K562 (cell line): ENCODE results near the gene RASGRP2. TPM values are rescaled to one million over a fixed set of nuclear protein-coding genes. Genes with fewer than 3 reads are reported as not detected.

Experiments used
- ATAC-seq: fragments of 200-7000 bp; cut with Tn5 transposase; 3 replicates; pipeline ENCODE4 v1.9.1; 2020; ENCODE audit warnings: moderate library complexity
- BruUV-seq: library from RNA; stranded (reverse); fragments of 400-500 nt; replicated peaks from 2 replicates; lab custom pipeline; 2021; lab: Mats Ljungman, UMichigan
- CTCF ChIA-PET: fragments of 300-600 bp; formaldehyde crosslinking; extraction: SDS; loops from one replicate; lab custom pipeline; 2021; ENCODE audit warnings: low intra/inter-chr PET ratio; lab: Yijun Ruan, JAX
- POLR2A ChIA-PET: fragments of 300-600, 350-650 bp; sonication (Branson Sonifier 250); formaldehyde crosslinking; extraction: SDS; loops from one replicate; lab custom pipeline; 2021; ENCODE audit warnings: antibody characterized with exemption, inconsistent platforms; lab: Yijun Ruan, JAX
- DNase-seq, 4 experiments: peaks; one replicate each; pipeline versions ENCODE4 v3.0.0 to v3.0.0-alpha.2; 2011 to 2018; ENCODE audit warnings: low spot score in 3 of 4, mixed read lengths in 3 of 4; ENCODE audit errors: extremely low read depth in 1 of 4
- FAIRE-seq: peaks from 2 replicates; lab custom pipeline; 2011; peaks lifted over from hg19 to GRCh38; lab: Jason Lieb, UNC
- H2AFZ ChIP-seq: 2 replicates; pipeline ENCODE4 v1.6.0; 2011; ENCODE audit warnings: low read depth, low read length, control low read depth, inconsistent platforms
- H3K27ac ChIP-seq: fragments of 200-600 bp; 3 replicates; pipeline ENCODE4 v1.8.0; 2011; ENCODE audit warnings: low read depth, mild to moderate bottlenecking, control low read depth, inconsistent platforms, low read length, moderate library complexity, mixed read lengths; ENCODE audit errors: extremely low read depth
- H3K27me3 ChIP-seq, 2 experiments: fragments of 300-600 bp in 1 of 2; 2 replicates in 1 of 2; 3 replicates in 1 of 2; pipeline versions ENCODE4 v1.6.0 to v1.8.0; 2011; ENCODE audit warnings: inconsistent platforms in 2 of 2, low read length in 2 of 2, mild to moderate bottlenecking in 1 of 2, mixed read lengths in 1 of 2, moderate library complexity in 1 of 2; ENCODE audit not compliant: control insufficient read depth in 2 of 2, insufficient read depth in 2 of 2
- H3K36me3 ChIP-seq: fragments of 300-600 bp; 3 replicates; pipeline ENCODE4 v1.8.0; 2011; ENCODE audit warnings: mild to moderate bottlenecking, low read length, inconsistent platforms; ENCODE audit not compliant: control insufficient read depth, insufficient read depth
- H3K4me1 ChIP-seq, 2 experiments: fragments of 200-600 bp in 1 of 2; replicated peaks in 1 of 2; 2 replicates in 1 of 2; 3 replicates in 1 of 2; pipeline versions ENCODE4 v1.5.1 to v1.8.0; 2011; ENCODE audit warnings: inconsistent platforms in 2 of 2, low read length in 2 of 2, mild to moderate bottlenecking in 1 of 2, mixed read lengths in 1 of 2, moderate library complexity in 1 of 2; ENCODE audit not compliant: control insufficient read depth in 2 of 2, insufficient read depth in 2 of 2
- H3K4me2 ChIP-seq: 2 replicates; pipeline ENCODE4 v1.6.1; 2011; ENCODE audit warnings: low read length, control low read depth, inconsistent platforms, mixed read lengths; ENCODE audit not compliant: insufficient read depth
- H3K4me3 ChIP-seq: fragments of 200-600 bp; sonication (generic), shearing (Covaris generic); 2 replicates; pipeline ENCODE4 v1.5.1; 2016; ENCODE audit warnings: control low read depth, inconsistent platforms
- H3K79me2 ChIP-seq: fragments of 200-600 bp; 3 replicates; pipeline ENCODE4 v1.8.0; 2011; ENCODE audit warnings: low read length, inconsistent platforms; ENCODE audit not compliant: control insufficient read depth, insufficient read depth
- H3K9ac ChIP-seq, 2 experiments: 2 replicates each; pipeline versions ENCODE4 v1.6.0 to v1.6.1; 2011; ENCODE audit warnings: low read depth in 2 of 2, low read length in 2 of 2, control low read depth in 1 of 2, inconsistent platforms in 1 of 2, mild to moderate bottlenecking in 1 of 2, mixed read lengths in 1 of 2; ENCODE audit not compliant: insufficient read depth in 1 of 2
- H3K9me1 ChIP-seq: one replicate; pipeline ENCODE4 v1.6.0; 2011; ENCODE audit warnings: inconsistent platforms, mild to moderate bottlenecking, low read length, moderate library complexity; ENCODE audit not compliant: control insufficient read depth, insufficient read depth
- H3K9me3 ChIP-seq: replicated peaks from 2 replicates; pipeline ENCODE4 v1.5.1; 2011; ENCODE audit warnings: low read depth, low read length, inconsistent platforms; ENCODE audit not compliant: control insufficient read depth, insufficient read depth
- H4K20me1 ChIP-seq: replicated peaks from 2 replicates; pipeline ENCODE4 v1.6.1; 2011; ENCODE audit warnings: low read length, inconsistent platforms, mixed read lengths; ENCODE audit not compliant: control insufficient read depth, insufficient read depth
- ARID3A ChIP-seq: IDR thresholded peaks from 2 replicates; pipeline ENCODE4 v1.6.1; 2012; ENCODE audit warnings: low read depth, low read length, improper control_type of control experiment, borderline replicate concordance
- GTF2F1 ChIP-seq: IDR thresholded peaks from 2 replicates; pipeline ENCODE4 v1.6.1; 2011; ENCODE audit warnings: low read depth, low read length, improper control_type of control experiment
- HBP1 ChIP-seq: fragments of 450-650 bp; formaldehyde crosslinking; IDR thresholded peaks from 2 replicates; pipeline ENCODE4 v1.4.0; 2022; ENCODE audit warnings: missing genetic modification characterization
- KAT7 ChIP-seq: sonication (generic); formaldehyde crosslinking; IDR thresholded peaks from 2 replicates; pipeline ENCODE4 v1.8.0; 2022; ENCODE audit warnings: missing genetic modification reagents, mild to moderate bottlenecking, borderline replicate concordance
- PHB2 ChIP-seq: fragments of 450-650 bp; IDR thresholded peaks from 2 replicates; pipeline ENCODE4 v1.6.1; 2017; ENCODE audit warnings: low read depth
- PML ChIP-seq: IDR thresholded peaks from 2 replicates; pipeline ENCODE4 v1.6.1; 2012; ENCODE audit warnings: low read length, inconsistent platforms
- RBM34 ChIP-seq: fragments of 200-400 bp; formaldehyde crosslinking; IDR thresholded peaks from 2 replicates; pipeline ENCODE4 v1.6.1; 2018; ENCODE audit warnings: low read length, borderline replicate concordance; ENCODE audit not compliant: insufficient read depth
- SOX6 ChIP-seq: fragments of 450-650 bp; IDR thresholded peaks from 2 replicates; pipeline ENCODE4 v1.6.1; 2014; ENCODE audit warnings: mild to moderate bottlenecking
- SP2 ChIP-seq: IDR thresholded peaks from 2 replicates; pipeline ENCODE4 v1.6.1; 2011; ENCODE audit warnings: mild to moderate bottlenecking, low read depth, low read length, moderate library complexity; ENCODE audit not compliant: poor library complexity, severe bottlenecking; ENCODE audit errors: extremely low read depth
- TGIF2 ChIP-seq: sonication (generic); formaldehyde crosslinking; IDR thresholded peaks from 2 replicates; pipeline ENCODE4 v1.8.1; 2022; ENCODE audit warnings: mild to moderate bottlenecking, missing genetic modification reagents, moderate library complexity
- ZNF133 ChIP-seq: fragments of 250-450 bp; sonication (Bioruptor Pico); IDR thresholded peaks from 2 replicates; pipeline ENCODE4 v1.4.0; 2020; ENCODE audit warnings: mild to moderate bottlenecking
- ZNF639 ChIP-seq, 2 experiments: fragments of 200-800 bp in 1 of 2; sonication (Bioruptor generic) in 1 of 2; sonication (generic) in 1 of 2; formaldehyde crosslinking in 1 of 2; IDR thresholded peaks in 1 of 2; conservative IDR thresholded peaks in 1 of 2; 2 replicates each; pipeline versions ENCODE4 v1.5.0 to v1.6.1; 2016 to 2020; ENCODE audit warnings: missing compliant biosample characterization in 1 of 2, missing genetic modification characterization in 1 of 2, missing genetic modification reagents in 1 of 2
- WGBS: fragments of 100-300 bp; shearing (Covaris generic); methylation state at CpG from one replicate; pipeline ENCODE4 v1.1.6; 2016; ENCODE audit warnings: low coverage, mixed read lengths; ENCODE audit not compliant: insufficient coverage; ENCODE audit errors: missing lambda C conversion rate; 5-methylcytosine and 5-hydroxymethylcytosine counted together
- in situ Hi-C: fragments of 300-500 bp; cut with MboI; formaldehyde crosslinking; loops from 4 replicates; pipeline ENCODE4 v1.15.0; 2018; ENCODE audit warnings: inconsistent platforms, mixed read lengths
- intact Hi-C: fragments of 100-400 bp; cut with micrococcal nuclease; formaldehyde crosslinking; loops from 2 replicates; pipeline ENCODE4 v1.14.2; 2022
- polyA plus RNA-seq, 8 experiments: library from polyadenylated mRNA; depleted of rRNA in 4 of 8; stranded (reverse) in 5 of 8; unstranded in 3 of 8; fragments of >200 nt; fragmentation: Nextera tagmentation in 2 of 8; fragmentation: Illumina TruSeq in 1 of 8; extraction: Ambion mirVana in 2 of 8; extraction: Trizol in 1 of 8; gene quantifications; 2 replicates each; pipeline versions ENCODE4 v1.2.1 to v1.2.3, GENCODE V29; 2011 to 2014; ENCODE audit warnings: inconsistent platforms in 1 of 8, missing spikeins in 1 of 8
- total RNA-seq, 7 experiments: library from RNA; depleted of rRNA in 6 of 7; stranded (reverse); fragments of >200 nt in 6 of 7; fragmentation: Illumina TruSeq in 2 of 7; extraction: Trizol in 2 of 7; gene quantifications; 2 replicates each; pipeline versions ENCODE4 v1.2.1 to v1.2.3, GENCODE V29; 2011 to 2021; ENCODE audit warnings: low replicate concordance in 1 of 7

The RASGRP2 gene
- total and polyA plus RNA-seq, 9 of the 15 experiments (the other 6 are each of a cell fraction or from before 2014, with no cell fraction given): 0.87 to 22.7 (median 5.5) TPM

GRCh38 chr11:64714666-64715065 lies 29.3 kb downstream of the RASGRP2 start:
- Histone ChIP-seq H3K27ac (no peak overlapping the region), H3K9ac (no peak overlapping the region), H3K9me1 (no peaks in the 10 kb centered on the region), H3K4me2 (no peak overlapping the region), H3K36me3 (no peaks in the 10 kb centered on the region), H2AFZ (no peak overlapping the region), H4K20me1 (peaks cover 24% of the 10 kb centered on the region), H3K4me3 (no peak overlapping the region), H3K27me3 (peaks cover 34 to 60% of the 10 kb centered on the region in 2 experiments), H3K79me2 (no peaks in the 10 kb centered on the region), H3K9me3 (no peaks in the 10 kb centered on the region; the same call in 1 of the 2 replicates), H3K4me1 (peaks cover 12 to 44% of the 10 kb centered on the region in 2 experiments)
- FAIRE-seq: no peak
- POLR2A ChIA-PET: no interaction called here
- 0% methylated on average over 5 of the region's 5 CpGs for WGBS
- CTCF ChIA-PET: interaction anchor here (0.6 kb wide), 1 partner anchor 63 kb away, joined by 4 read pairs; no protein-coding TSS in a partner anchor
- no peak for TF ChIP-seq TGIF2 (CRISPR knock-in tag)
- TF ChIP-seq RBM34: no peak
- TF ChIP-seq SOX6: no peak
- no peak for TF ChIP-seq KAT7 (CRISPR knock-in tag)
- no peak for TF ChIP-seq PML
- TF ChIP-seq GTF2F1: no peak
- TF ChIP-seq ZNF639 (CRISPR knock-in tag; conservative IDR thresholded peaks at IDR 0.05 in 1 of 2, IDR thresholded peaks at IDR 0.05 in 1 of 2): no peak
- no peak for TF ChIP-seq ZNF133 (CRISPR knock-in tag)
- TF ChIP-seq PHB2: no peak
- no peak for TF ChIP-seq SP2
- no peak for TF ChIP-seq ARID3A
- no peak for TF ChIP-seq HBP1 (CRISPR knock-in tag)
- no peak for DNase-seq
- in situ Hi-C loops (no loop called here), intact Hi-C loops (no loop called here)
- no peak for ATAC-seq
- no TSS peak for BruUV-seq
